Smooth muscle cell (in vitro differentiated cells): Measurements from ENCODE around the gene TPO. TPM values are rescaled to one million over a fixed set of nuclear protein-coding genes. Genes with fewer than 3 reads are reported as not detected.

Experiments used
- DNase-seq: peaks from one replicate; lab custom pipeline; 2025; ENCODE audit not compliant: unreplicated experiment; lab: John Stamatoyannopoulos, UW
- H2AFZ ChIP-seq: fragments of 200-600 bp; sonication (generic); 2 replicates; pipeline ENCODE4 v1.6.0; 2016; ENCODE audit warnings: antibody characterized with exemption, low read depth, mild to moderate bottlenecking
- H3F3A ChIP-seq: fragments of 200-600 bp; sonication (generic); 2 replicates; pipeline ENCODE4 v1.6.0; 2017; ENCODE audit warnings: antibody characterized with exemption, low read depth
- H3K27ac ChIP-seq: fragments of 200-600 bp; sonication (generic); 2 replicates; pipeline ENCODE4 v1.5.1; 2016; ENCODE audit warnings: low read depth, mild to moderate bottlenecking
- H3K27me3 ChIP-seq: fragments of 200-600 bp; sonication (generic); 2 replicates; pipeline ENCODE4 v1.6.1; 2016; ENCODE audit warnings: low read depth, mild to moderate bottlenecking
- H3K36me3 ChIP-seq: fragments of 200-600 bp; sonication (generic); 2 replicates; pipeline ENCODE4 v1.5.1; 2016; ENCODE audit warnings: low read depth
- H3K4me1 ChIP-seq: fragments of 200-600 bp; sonication (generic); 2 replicates; pipeline ENCODE4 v1.5.1; 2016; ENCODE audit warnings: low read depth
- H3K4me2 ChIP-seq: fragments of 200-600 bp; sonication (generic); 2 replicates; pipeline ENCODE4 v1.6.0; 2016; ENCODE audit warnings: mild to moderate bottlenecking
- H3K4me3 ChIP-seq: fragments of 200-600 bp; sonication (generic); 2 replicates; pipeline ENCODE4 v1.5.1; 2016; ENCODE audit warnings: mild to moderate bottlenecking
- H3K79me2 ChIP-seq: fragments of 200-600 bp; sonication (generic); 2 replicates; pipeline ENCODE4 v1.6.0; 2016; ENCODE audit warnings: low read depth, mild to moderate bottlenecking
- H3K9ac ChIP-seq: fragments of 200-600 bp; sonication (generic); 2 replicates; pipeline ENCODE4 v1.6.0; 2016; ENCODE audit warnings: low read depth
- H3K9me3 ChIP-seq: fragments of 200-600 bp; sonication (generic); replicated peaks from 2 replicates; pipeline ENCODE4 v1.5.1; 2016; ENCODE audit warnings: low read depth
- H4K20me1 ChIP-seq: fragments of 200-600 bp; sonication (generic); 2 replicates; pipeline ENCODE4 v1.6.0; 2016; ENCODE audit warnings: low read depth
- CTCF ChIP-seq: fragments of 200-600 bp; sonication (generic); IDR thresholded peaks from 2 replicates; pipeline ENCODE4 v1.5.1; 2017; ENCODE audit warnings: borderline replicate concordance, mild to moderate bottlenecking, antibody characterized with exemption; ENCODE audit not compliant: insufficient read depth, poor library complexity, severe bottlenecking
- WGBS: methylation state at CpG from one replicate; pipeline ENCODE4 v1.1.7; 2016; ENCODE audit warnings: low lambda C conversion rate; 5-methylcytosine and 5-hydroxymethylcytosine counted together
- polyA plus RNA-seq: library from polyadenylated mRNA; unstranded; fragments of >200 nt; fragmentation: Nextera tagmentation; extraction: Ambion mirVana; gene quantifications from 2 replicates; pipeline ENCODE4 v1.2.1, GENCODE V29; 2016
- total RNA-seq: library from RNA; depleted of rRNA; stranded (reverse); fragments of >200 nt; gene quantifications from 2 replicates; pipeline ENCODE4 v1.2.3, GENCODE V29; 2014

TPO gene
- total and polyA plus RNA-seq, 2 experiments from 2014 or later: not detected

GRCh38 chr2:1398191-1398590 lies 15.1 kb upstream of the TPO start:
- Histone ChIP-seq H3K9me3 (no peaks in the 10 kb centered on the region), H3K4me2 (no peak overlapping the region), H4K20me1 (no peaks in the 10 kb centered on the region), H3K4me1 (no peaks in the 10 kb centered on the region), H3F3A (no peaks in the 10 kb centered on the region), H3K4me3 (no peak overlapping the region), H3K36me3 (no peaks in the 10 kb centered on the region), H2AFZ (no peak overlapping the region), H3K27ac (no peak overlapping the region), H3K79me2 (no peaks in the 10 kb centered on the region), H3K9ac (no peak overlapping the region), H3K27me3 (no peaks in the 10 kb centered on the region)
- DNase-seq: no peak
- no peak for TF ChIP-seq CTCF
- 88% methylated on average over 7 of the region's 7 CpGs for WGBS

GRCh38 chr2:1400943-1401735 lies 12.1 kb upstream of the TPO start:
- Histone ChIP-seq H3K9me3 (no peaks in the 10 kb centered on the region), H3K79me2 (no peaks in the 10 kb centered on the region), H3F3A (no peaks in the 10 kb centered on the region), H2AFZ (no peak overlapping the region), H3K36me3 (no peaks in the 10 kb centered on the region), H3K9ac (no peak overlapping the region), H3K4me2 (no peak overlapping the region), H3K27ac (no peak overlapping the region), H3K27me3 (no peaks in the 10 kb centered on the region), H3K4me3 (no peak overlapping the region), H4K20me1 (no peaks in the 10 kb centered on the region), H3K4me1 (no peaks in the 10 kb centered on the region)
- no peak for TF ChIP-seq CTCF
- WGBS: 92% methylated on average over 8 of the region's 8 CpGs
- no peak for DNase-seq

GRCh38 chr2:1402064-1402463 lies 11.2 kb upstream of the TPO start:
- H3K9ac ChIP-seq: no peak overlapping the region
- H3K9me3 ChIP-seq: no peaks in the 10 kb centered on the region
- no peak overlapping the region for H2AFZ ChIP-seq
- no peak overlapping the region for H3K27ac ChIP-seq
- no peaks in the 10 kb centered on the region for H3K4me1 ChIP-seq
- no peaks in the 10 kb centered on the region for H3K79me2 ChIP-seq
- DNase-seq: no peak
- no peak for TF ChIP-seq CTCF
- H4K20me1 ChIP-seq: no peaks in the 10 kb centered on the region
- H3K4me3 ChIP-seq: no peak overlapping the region
- no peaks in the 10 kb centered on the region for H3F3A ChIP-seq
- WGBS: 85% methylated on average over 9 of the region's 9 CpGs
- H3K27me3 ChIP-seq: no peaks in the 10 kb centered on the region
- no peaks in the 10 kb centered on the region for H3K36me3 ChIP-seq
- no peak overlapping the region for H3K4me2 ChIP-seq

GRCh38 chr2:1403565-1403964 lies 9.7 kb upstream of the TPO start:
- 90% methylated on average over 12 of the region's 12 CpGs for WGBS
- Histone ChIP-seq H3F3A (no peaks in the 10 kb centered on the region), H3K27ac (no peak overlapping the region), H4K20me1 (no peaks in the 10 kb centered on the region), H3K36me3 (no peaks in the 10 kb centered on the region), H3K4me1 (no peaks in the 10 kb centered on the region), H3K9me3 (no peaks in the 10 kb centered on the region), H3K9ac (no peak overlapping the region), H3K27me3 (no peaks in the 10 kb centered on the region), H3K79me2 (no peaks in the 10 kb centered on the region), H3K4me3 (no peak overlapping the region), H2AFZ (no peak overlapping the region), H3K4me2 (no peak overlapping the region)
- DNase-seq: no peak
- no peak for TF ChIP-seq CTCF
